ENCODE data around the gene ALKBH2. TPM values are rescaled to one million over a fixed set of nuclear protein-coding genes. Genes with fewer than 3 reads are reported as not detected.

The ALKBH2 gene
- total RNA-seq, 8 experiments from 2014 or later, result 21.6 to 51.8 (median 37.7) TPM

Other genes with a start within 250 kb of the ALKBH2 start
- 10 to 100 TPM in 3 of 8 experiments, 1 to 10 TPM in 5; 4.6 to 14.4 (median 8.4) TPM for gene SSH1, start 235.9 kb downstream of the ALKBH2 start, total RNA-seq
- 1 to 10 TPM in 1 of 8 experiments, under 1 TPM in 6, not detected in 1; 0.15 to 1.4 (median 0.43) TPM for gene DAO, start 213.4 kb downstream of the ALKBH2 start, total RNA-seq
- gene SVOP, start 72.4 kb downstream of the ALKBH2 start, total RNA-seq, result 10 to 100 TPM in 5 of 8 experiments, under 1 TPM in 2, not detected in 1; 0.05 to 18.9 (median 15.5) TPM
- 10 to 100 TPM in 6 of 8 experiments, 1 to 10 TPM in 2; 3.9 to 23.9 (median 13.9) TPM for gene USP30, start 40.9 kb downstream of the ALKBH2 start, total RNA-seq
- 10 to 100 TPM; 16.1 to 68.6 (median 30.8) TPM for gene UNG, start 4.1 kb upstream of the ALKBH2 start, total RNA-seq
- 1 to 10 TPM; 1.9 to 8.0 (median 4.2) TPM for gene ACACB, start 23.1 kb upstream of the ALKBH2 start, total RNA-seq
- gene FOXN4, start 215.8 kb upstream of the ALKBH2 start, total RNA-seq, result 10 to 100 TPM in 1 of 8 experiments, under 1 TPM in 5, not detected in 2; 0.20 to 19.7 (median 0.48) TPM

Data from motor neuron (in vitro differentiated cells).